Activated T-helper 1 cell treated with Interleukin-2 at 50 U/mL for 16 hours (primary cell): ENCODE results near the gene SF3B5.
"Not testable (repeated sequence)": the region's sequence is repeated elsewhere in the genome, so short reads cannot be mapped to it uniquely, and the experiment has no call there.

Experiments
- DNase-seq: peaks from one replicate; pipeline ENCODE4 v3.0.0-alpha.2; 2020; ENCODE audit warnings: low read depth

SF3B5 gene

DNA sequence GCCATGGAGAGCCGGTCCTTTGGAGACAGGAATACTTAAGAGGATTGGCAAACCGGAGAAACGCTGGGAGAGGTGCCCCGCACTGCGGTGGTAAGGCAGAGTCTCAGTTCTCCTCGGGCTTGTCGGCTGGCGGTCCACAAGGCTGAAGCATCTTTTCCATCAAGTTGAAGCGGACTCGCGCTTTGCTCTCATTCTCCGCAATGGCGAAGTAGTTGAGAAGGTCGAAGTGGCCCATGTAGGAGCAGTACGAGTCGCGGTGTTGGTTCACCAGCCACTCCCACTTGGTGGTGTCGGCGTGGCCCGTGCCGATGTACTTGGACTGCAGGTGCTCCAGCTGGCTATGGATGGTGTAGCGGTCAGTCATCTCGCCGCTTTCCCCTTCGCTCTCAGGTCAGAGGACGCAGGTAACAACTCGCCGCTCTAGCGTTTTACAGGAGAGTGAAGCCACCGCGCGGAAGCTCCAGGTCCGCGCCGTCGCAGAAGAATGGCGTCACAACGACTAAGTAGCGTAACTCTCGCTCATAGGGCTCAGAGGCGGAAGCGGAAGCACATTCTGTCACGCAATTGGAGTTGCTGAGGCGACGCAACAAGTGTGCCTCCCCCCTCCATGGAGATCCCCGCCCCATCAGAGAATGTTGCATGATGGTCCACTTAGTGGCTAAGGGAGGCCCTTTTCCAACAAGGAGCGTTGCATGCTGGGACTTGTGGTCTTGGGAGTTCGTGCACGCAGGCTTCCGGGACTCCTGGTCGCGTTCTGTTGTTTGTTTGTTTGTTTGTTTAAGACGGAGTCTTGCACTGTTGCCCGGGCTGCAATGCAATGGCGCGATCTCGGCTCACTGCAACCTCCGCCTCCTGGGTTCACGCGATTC, at the start of gene SF3B5:
Gene SF3B5 (minus strand): TSS at position 440 of the 869 bp plus-strand sequence. CDS start 76 bp downstream, at position 364.
- DNase-seq = peak; percentile 93

GRCh38 chr6:144144996-144145395, 49.6 kb upstream of the SF3B5 start:
- DNase-seq = no peak

DNA sequence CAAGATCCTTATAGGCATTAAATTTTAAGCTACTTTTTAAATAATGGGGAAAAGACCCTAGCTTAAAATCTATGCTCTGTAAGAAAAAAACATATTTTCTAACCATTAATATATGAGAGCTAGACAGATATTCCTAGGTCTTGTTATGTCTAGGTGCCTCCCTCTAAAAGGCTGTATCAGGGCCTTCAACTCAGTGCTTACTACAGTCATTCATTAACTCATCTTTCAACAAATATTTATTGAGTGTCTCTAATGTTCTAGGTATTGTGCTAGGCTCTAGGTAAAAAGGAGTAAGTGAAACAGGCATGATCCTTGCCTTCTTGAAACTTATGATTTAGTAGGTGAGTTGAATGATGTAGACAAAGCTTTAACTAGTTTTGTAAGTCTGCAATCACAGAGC, 48.5 kb upstream of the SF3B5 start:
- no peak for DNase-seq

- no peak for DNase-seq
Observed at GRCh38 chr6:144143106-144143505, 47.7 kb upstream of the SF3B5 start.

DNA sequence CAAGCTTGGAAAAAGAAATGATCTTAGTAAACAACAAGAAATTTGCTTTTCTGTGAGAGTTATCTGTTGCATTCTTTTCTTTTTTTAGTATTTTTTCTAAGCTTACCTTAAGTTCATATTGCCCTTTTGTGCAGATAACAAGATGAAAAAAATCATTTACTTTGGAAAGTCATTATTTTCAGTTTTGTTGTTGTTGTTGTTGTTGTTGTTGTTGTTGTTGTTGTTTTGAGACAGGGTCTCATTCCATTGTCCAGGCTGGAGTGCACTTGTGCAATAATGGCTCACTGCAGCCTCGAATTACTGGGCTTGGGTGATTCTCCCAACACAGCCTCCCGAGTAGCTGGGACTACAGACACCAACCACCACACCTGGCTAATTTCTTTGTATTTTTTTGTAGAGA, 46.1 kb upstream of the SF3B5 start:
- no peak for DNase-seq

DNA sequence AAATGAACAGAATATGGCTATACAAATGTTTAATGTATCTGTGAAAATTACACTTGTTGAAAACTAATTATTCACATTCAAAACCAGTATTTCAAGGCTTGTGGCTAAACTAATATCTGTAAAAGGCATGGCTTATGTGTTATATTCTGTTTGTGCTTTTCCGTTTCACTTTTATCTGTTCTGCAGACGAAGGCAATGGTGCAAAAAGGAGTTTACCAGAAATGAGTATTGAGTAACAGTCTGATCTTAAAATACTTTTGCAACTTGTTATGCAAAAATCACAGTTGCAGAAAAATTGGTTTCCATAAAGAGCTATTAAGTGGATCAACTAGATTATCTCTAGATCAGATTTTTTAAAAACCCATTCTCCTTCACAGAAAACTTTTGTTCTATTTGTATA, 45.5 kb upstream of the SF3B5 start:
- no peak for DNase-seq

DNA sequence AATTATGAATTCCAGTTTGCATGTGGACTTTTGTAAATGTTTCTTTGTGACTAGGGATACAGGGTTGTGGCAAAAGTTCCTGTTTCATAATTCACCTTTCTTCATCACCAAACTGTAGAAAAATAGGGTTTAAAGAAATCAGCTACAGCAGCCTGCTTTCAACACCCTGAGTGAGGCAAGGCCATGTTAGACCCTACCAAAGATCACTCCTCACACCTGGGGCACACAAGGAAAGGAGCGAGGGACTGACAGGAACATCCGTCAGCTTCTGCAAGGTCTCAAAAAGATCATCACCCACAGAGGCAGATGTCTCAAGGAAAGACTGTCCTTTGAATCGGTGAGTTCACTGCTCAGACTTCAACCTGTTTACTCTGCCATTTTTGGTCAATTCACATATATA, 44.4 kb upstream of the SF3B5 start:
- DNase-seq = no peak

DNA sequence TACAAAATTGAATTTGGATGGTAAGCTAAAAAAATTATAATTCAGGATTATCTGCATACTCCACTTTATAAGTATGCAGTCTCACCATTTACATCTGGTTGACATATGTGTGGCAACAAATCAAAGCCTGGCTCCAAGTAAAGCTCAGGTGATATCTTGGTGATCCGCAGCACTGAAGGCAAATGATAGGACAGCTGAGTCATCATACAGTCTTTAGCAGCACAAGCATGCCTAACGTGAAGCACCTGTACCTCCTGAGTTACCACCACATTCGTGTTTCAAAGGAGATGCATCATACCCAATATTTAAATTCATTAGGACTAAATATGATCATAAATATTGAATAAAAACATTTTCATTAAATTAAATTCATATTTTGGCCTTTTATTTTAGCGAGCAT, 43.2 kb upstream of the SF3B5 start:
- no peak for DNase-seq

DNA sequence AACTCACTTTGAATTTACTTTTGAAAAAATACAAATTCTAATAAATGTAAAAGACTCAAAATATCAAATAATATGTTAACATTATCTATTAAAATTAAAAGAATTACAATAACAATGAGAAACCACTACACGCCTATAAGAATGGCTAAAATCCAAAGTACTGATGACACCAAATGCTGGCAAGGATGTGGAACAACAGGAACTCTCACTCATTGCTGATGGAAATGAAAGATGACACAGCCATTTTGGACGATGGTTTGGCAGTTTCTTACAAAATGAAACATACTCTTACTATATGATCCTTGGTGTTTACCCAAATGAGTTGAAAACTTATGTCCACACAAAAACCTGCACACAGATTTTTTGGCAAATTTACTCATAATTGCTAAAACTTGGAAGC, 39.4 kb upstream of the SF3B5 start:
- DNase-seq = no peak

DNA sequence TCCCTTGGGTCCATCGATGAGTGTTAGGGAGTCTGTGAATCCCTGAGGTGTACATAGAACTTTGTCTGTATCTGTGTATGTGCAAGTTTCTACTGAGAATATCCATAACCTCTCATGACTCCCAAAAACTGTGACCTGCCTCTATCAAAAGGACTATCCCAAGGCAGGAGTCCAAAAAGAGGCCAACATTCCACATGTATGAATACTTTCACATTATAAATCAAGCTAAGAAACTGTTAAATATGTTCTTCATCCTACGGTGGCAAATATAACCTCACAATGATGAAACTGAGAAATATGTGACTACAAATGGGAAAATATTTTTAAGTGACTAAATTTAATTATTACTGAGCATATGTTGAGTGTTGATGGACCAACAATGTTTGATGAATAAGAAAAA, 38.8 kb upstream of the SF3B5 start:
- DNase-seq = no peak

GRCh38 chr6:144133225-144133821, 38.0 kb upstream of the SF3B5 start:
- DNase-seq = no peak

GRCh38 chr6:144132167-144132690, 36.9 kb upstream of the SF3B5 start:
- not testable (repeated sequence) for DNase-seq

- no peak for DNase-seq
Observed at GRCh38 chr6:144131248-144131709, 35.9 kb upstream of the SF3B5 start.

- no peak for DNase-seq
Observed at GRCh38 chr6:144129469-144129868, 34.1 kb upstream of the SF3B5 start.

GRCh38 chr6:144127097-144127496, 31.7 kb upstream of the SF3B5 start:
- no peak for DNase-seq

DNA sequence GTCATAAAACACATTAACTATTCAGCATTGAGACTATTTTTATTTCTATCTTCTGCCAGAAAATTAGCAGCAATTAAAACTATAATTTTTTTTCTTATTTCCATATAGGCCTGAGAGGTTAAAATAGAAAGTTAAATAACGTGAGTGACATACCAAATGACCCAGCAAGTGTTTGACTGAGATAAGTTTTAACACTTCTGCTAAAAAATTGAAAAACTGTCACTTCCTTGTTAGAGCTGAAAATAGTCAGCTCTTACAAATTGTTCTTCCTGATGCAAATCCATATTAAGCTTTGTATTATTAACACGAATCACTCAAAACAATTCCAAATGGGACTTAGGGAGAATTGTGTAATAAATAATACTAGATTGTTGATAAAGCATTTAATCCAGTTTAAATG, 28.5 kb upstream of the SF3B5 start:
- no peak for DNase-seq

DNA sequence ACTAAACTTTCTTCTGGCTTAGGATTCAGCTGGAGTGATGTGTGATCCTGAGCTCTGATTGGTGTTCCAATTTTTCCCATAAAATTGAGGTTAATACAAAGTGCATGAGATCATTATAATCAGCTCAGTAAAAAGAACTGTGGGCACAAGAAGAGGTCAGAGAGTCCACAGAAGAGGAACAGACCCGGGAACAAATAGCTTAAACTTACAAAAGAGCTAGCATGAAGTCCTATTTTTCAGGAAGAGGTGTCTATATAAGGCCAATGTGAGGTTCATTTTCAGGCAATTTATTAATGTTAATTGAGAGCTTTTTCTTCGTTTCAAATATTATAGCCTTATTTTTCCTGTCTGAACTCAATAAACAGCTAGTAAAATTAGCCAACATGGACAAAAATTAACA, 28.0 kb upstream of the SF3B5 start:
- no peak for DNase-seq

GRCh38 chr6:144122861-144123260, 27.5 kb upstream of the SF3B5 start:
- DNase-seq = no peak

- no peak for DNase-seq
Observed at GRCh38 chr6:144119376-144119775, 24.0 kb upstream of the SF3B5 start.

GRCh38 chr6:144115219-144115618, 19.8 kb upstream of the SF3B5 start:
- no peak for DNase-seq

DNA sequence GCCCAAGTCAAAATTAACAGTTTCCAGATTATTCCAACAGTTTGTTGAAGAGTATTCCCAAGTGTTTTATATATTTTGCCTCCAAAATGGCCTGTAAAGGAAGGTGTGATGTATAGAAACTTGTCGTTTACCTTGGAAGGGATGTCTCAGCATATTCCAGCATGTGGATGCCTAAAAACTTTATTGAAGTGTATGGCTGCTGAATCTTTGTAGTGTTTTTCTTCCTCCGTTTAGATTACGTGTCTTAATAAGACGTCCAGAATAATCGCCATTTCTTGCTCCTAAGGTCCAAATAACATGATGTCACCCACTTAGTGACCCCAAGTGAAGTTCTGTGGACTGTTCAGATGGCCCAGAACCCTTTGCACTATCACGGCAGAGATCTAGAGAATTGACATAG, 18.0 kb upstream of the SF3B5 start:
- DNase-seq = no peak

DNA sequence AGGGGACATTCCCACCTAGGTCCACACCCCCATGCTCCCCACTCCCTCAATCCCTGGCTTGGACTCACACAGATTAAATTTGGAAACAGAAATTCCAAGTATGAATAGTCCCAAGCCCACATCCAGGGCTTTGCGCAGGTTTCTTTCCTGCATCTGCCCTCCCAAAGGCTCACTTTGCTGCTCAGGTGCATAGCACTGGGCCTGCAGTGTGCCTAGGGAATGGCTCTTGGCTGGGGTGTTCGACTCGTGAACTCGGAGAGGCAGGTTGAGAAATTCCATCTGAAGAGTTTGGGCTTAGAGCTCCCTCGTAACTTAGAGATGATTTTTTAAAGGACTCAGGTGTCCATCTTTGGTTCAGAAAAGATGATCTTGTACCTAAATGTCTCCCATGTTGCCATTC, 14.8 kb upstream of the SF3B5 start:
- no peak for DNase-seq

DNA sequence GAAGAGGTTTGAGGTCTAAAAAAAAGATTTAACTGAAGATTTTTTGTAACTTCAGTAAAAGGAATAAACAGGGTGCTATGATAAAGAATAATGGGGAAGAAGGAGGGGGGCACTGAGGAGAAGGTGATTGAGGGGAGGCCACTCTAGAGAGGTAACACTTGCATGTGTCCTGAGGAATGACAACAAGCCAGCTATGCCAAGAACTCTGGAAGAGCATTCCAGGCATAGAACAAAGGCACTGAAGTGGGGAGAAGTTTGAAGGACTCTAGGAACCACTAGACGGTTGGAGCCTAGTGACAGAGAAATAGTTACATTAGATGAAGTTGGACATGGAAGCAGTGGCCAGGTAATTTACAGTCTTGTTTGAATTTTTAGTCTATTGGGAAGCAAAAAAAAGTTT, 10.8 kb upstream of the SF3B5 start:
- DNase-seq = no peak
